ENCODE measurements around the gene MAGEA4. TPM values are rescaled to one million over a fixed set of nuclear protein-coding genes. Genes with fewer than 3 reads are reported as not detected.

Gene MAGEA4
- total RNA-seq, 1 donor from 2014 or later: 0.23 TPM

- no peaks in the 10 kb centered on the region for H3K36me3 Mint-ChIP-seq (ENCODE audit: low read depth, unreplicated experiment)
- no peak for DNase-seq (ENCODE audit: low spot score)
- no peaks in the 10 kb centered on the region for H3K9me3 Mint-ChIP-seq (ENCODE audit: unreplicated experiment)
- TF ChIP-seq CTCF (IDR thresholded peaks at IDR 0.05; ENCODE audit: unreplicated experiment): no peak
- peaks cover 5% of the 10 kb centered on the region for H3K4me1 Mint-ChIP-seq (ENCODE audit: unreplicated experiment)
- peaks cover 4% of the 10 kb centered on the region for H3K27me3 Mint-ChIP-seq (ENCODE audit: unreplicated experiment)
- H3K27ac Mint-ChIP-seq (ENCODE audit: unreplicated experiment): no peak overlapping the region
- H3K4me3 Mint-ChIP-seq (ENCODE audit: unreplicated experiment): no peak overlapping the region
These were observed 34.1 kb upstream of the MAGEA4 start for GRCh38 chrX:151878574-151878973.

DNA sequence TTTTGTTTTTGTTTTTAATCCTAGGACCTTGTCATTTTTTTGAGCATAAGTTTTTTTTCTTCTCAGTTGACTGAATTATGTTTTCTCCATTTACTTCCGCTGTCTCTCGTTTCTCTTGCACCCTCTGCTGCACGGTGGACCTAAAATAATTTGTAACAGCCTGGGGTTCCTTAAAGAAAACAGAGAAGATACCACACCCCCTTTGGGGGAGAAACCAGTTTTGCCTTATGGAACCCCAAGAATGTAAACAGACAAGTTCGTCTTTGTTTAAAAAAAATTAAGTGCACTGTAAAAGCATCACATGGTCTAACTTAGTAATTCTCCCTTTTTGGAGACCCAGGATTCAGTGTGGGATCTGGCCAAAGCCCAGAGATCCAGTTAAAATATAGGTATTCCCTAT, 32.8 kb upstream of the MAGEA4 start:
- Mint-ChIP-seq H3K4me1 (ENCODE audit: unreplicated experiment) (peaks cover 5% of the 10 kb centered on the region), H3K27me3 (ENCODE audit: unreplicated experiment) (peaks cover 4% of the 10 kb centered on the region), H3K4me3 (ENCODE audit: unreplicated experiment) (no peak overlapping the region), H3K27ac (ENCODE audit: unreplicated experiment) (no peak overlapping the region), H3K36me3 (ENCODE audit: low read depth, unreplicated experiment) (no peaks in the 10 kb centered on the region), H3K9me3 (ENCODE audit: unreplicated experiment) (no peaks in the 10 kb centered on the region)
- DNase-seq (ENCODE audit: low spot score): no peak
- no peak for TF ChIP-seq CTCF (IDR thresholded peaks at IDR 0.05; ENCODE audit: unreplicated experiment)

- H3K4me3 Mint-ChIP-seq (ENCODE audit: unreplicated experiment): no peak overlapping the region
- TF ChIP-seq CTCF (IDR thresholded peaks at IDR 0.05; ENCODE audit: unreplicated experiment): no peak
- no peaks in the 10 kb centered on the region for H3K36me3 Mint-ChIP-seq (ENCODE audit: low read depth, unreplicated experiment)
- peaks cover 4% of the 10 kb centered on the region for H3K27me3 Mint-ChIP-seq (ENCODE audit: unreplicated experiment)
- H3K27ac Mint-ChIP-seq (ENCODE audit: unreplicated experiment): no peak overlapping the region
- no peak for DNase-seq (ENCODE audit: low spot score)
- no peaks in the 10 kb centered on the region for H3K9me3 Mint-ChIP-seq (ENCODE audit: unreplicated experiment)
- peaks cover 3% of the 10 kb centered on the region for H3K4me1 Mint-ChIP-seq (ENCODE audit: unreplicated experiment)
These were observed 31.8 kb upstream of the MAGEA4 start for GRCh38 chrX:151880895-151881294.

GRCh38 chrX:151889421-151889820, 23.3 kb upstream of the MAGEA4 start:
- Mint-ChIP-seq H3K27ac (ENCODE audit: unreplicated experiment) (no peak overlapping the region), H3K4me3 (ENCODE audit: unreplicated experiment) (no peak overlapping the region), H3K9me3 (ENCODE audit: unreplicated experiment) (peaks cover 6% of the 10 kb centered on the region), H3K36me3 (ENCODE audit: low read depth, unreplicated experiment) (no peaks in the 10 kb centered on the region), H3K4me1 (ENCODE audit: unreplicated experiment) (no peaks in the 10 kb centered on the region), H3K27me3 (ENCODE audit: unreplicated experiment) (no peaks in the 10 kb centered on the region)
- TF ChIP-seq CTCF (IDR thresholded peaks at IDR 0.05; ENCODE audit: unreplicated experiment): no peak
- DNase-seq (ENCODE audit: low spot score): no peak

GRCh38 chrX:151896734-151897474, 15.8 kb upstream of the MAGEA4 start:
- no peak for TF ChIP-seq CTCF (IDR thresholded peaks at IDR 0.05; ENCODE audit: unreplicated experiment)
- H3K4me3 Mint-ChIP-seq (ENCODE audit: unreplicated experiment): no peak overlapping the region
- H3K27ac Mint-ChIP-seq (ENCODE audit: unreplicated experiment): no peak overlapping the region
- no peak for DNase-seq (ENCODE audit: low spot score)
- no peaks in the 10 kb centered on the region for H3K4me1 Mint-ChIP-seq (ENCODE audit: unreplicated experiment)
- H3K36me3 Mint-ChIP-seq (ENCODE audit: low read depth, unreplicated experiment): no peaks in the 10 kb centered on the region
- no peaks in the 10 kb centered on the region for H3K9me3 Mint-ChIP-seq (ENCODE audit: unreplicated experiment)
- H3K27me3 Mint-ChIP-seq (ENCODE audit: unreplicated experiment): no peaks in the 10 kb centered on the region
